HepG2 (cell line): ENCODE data around the gene PIP4K2B. TPM values are rescaled to one million over a fixed set of nuclear protein-coding genes. Genes with fewer than 3 reads are reported as not detected.

ENCODE experiments used
- ATAC-seq: fragments of 200-7000 bp; cut with Tn5 transposase; 3 replicates; pipeline ENCODE4 v1.9.1; 2020; ENCODE audit warnings: mild to moderate bottlenecking, moderate library complexity
- BruUV-seq: library from RNA; stranded (reverse); fragments of 400-500 nt; replicated peaks from 2 replicates; lab custom pipeline; 2021; lab: Mats Ljungman, UMichigan
- CTCF ChIA-PET: fragments of 300-600 bp; formaldehyde crosslinking; extraction: SDS; loops from one replicate; lab custom pipeline; 2021; ENCODE audit warnings: low total read pairs, inconsistent platforms, low intra/inter-chr PET ratio; lab: Yijun Ruan, JAX
- POLR2A ChIA-PET: fragments of 350-600 bp; sonication (Branson Sonifier 250); formaldehyde crosslinking; loops from one replicate; lab custom pipeline; 2020; ENCODE audit warnings: antibody characterized with exemption, inconsistent platforms; lab: Yijun Ruan, JAX
- DNase-seq: peaks from one replicate; pipeline ENCODE4 v3.0.0-alpha.2; 2015; ENCODE audit warnings: low spot score
- FAIRE-seq: peaks from 3 replicates; lab custom pipeline; 2011; peaks lifted over from hg19 to GRCh38; lab: Jason Lieb, UNC
- H2AFZ ChIP-seq: one replicate; pipeline ENCODE4 v1.6.1; 2011; ENCODE audit warnings: low read length, inconsistent platforms
- H3K27ac ChIP-seq: fragments of 300-600 bp; 3 replicates; pipeline ENCODE4 v1.8.0; 2011; ENCODE audit warnings: mixed run types, mild to moderate bottlenecking, mixed read lengths, low read length, inconsistent platforms; ENCODE audit not compliant: insufficient read depth; ENCODE audit errors: extremely low read length
- H3K27me3 ChIP-seq, 2 experiments: fragments of 200-600 bp in 1 of 2; 2 replicates in 1 of 2; 3 replicates in 1 of 2; pipeline versions ENCODE4 v1.6.0 to v1.8.0; 2011; ENCODE audit warnings: low read length in 2 of 2, mild to moderate bottlenecking in 2 of 2, moderate library complexity in 2 of 2, inconsistent platforms in 1 of 2; ENCODE audit not compliant: insufficient read depth in 2 of 2, control insufficient read depth in 1 of 2
- H3K36me3 ChIP-seq, 2 experiments: fragments of 200-600 bp in 1 of 2; replicated peaks in 1 of 2; 2 replicates in 1 of 2; 3 replicates in 1 of 2; pipeline versions ENCODE4 v1.5.1 to v1.8.0; 2011; ENCODE audit warnings: low read length in 2 of 2, inconsistent platforms in 1 of 2; ENCODE audit not compliant: insufficient read depth in 2 of 2, control insufficient read depth in 1 of 2
- H3K4me1 ChIP-seq: 2 replicates; pipeline ENCODE4 v1.5.1; 2012; ENCODE audit warnings: low read length, inconsistent platforms; ENCODE audit not compliant: insufficient read depth
- H3K4me2 ChIP-seq: 2 replicates; pipeline ENCODE4 v1.6.0; 2011; ENCODE audit warnings: low read depth, low read length, inconsistent platforms
- H3K4me3 ChIP-seq, 3 experiments: fragments of 200-600 bp in 1 of 3; sonication (generic), shearing (Covaris generic) in 1 of 3; replicated peaks in 1 of 3; 2 replicates each; pipeline ENCODE4 v1.5.1; 2011 to 2016; ENCODE audit warnings: low read length in 3 of 3, inconsistent platforms in 2 of 3, low read depth in 2 of 3, mild to moderate bottlenecking in 2 of 3, control low read depth in 1 of 3, mixed read lengths in 1 of 3; ENCODE audit not compliant: insufficient read depth in 1 of 3
- H3K79me2 ChIP-seq: one replicate; pipeline ENCODE4 v1.6.1; 2011; ENCODE audit warnings: low read length, inconsistent platforms; ENCODE audit not compliant: insufficient read depth
- H3K9ac ChIP-seq: 2 replicates; pipeline ENCODE4 v1.6.0; 2011; ENCODE audit warnings: mild to moderate bottlenecking, low read depth, low read length, inconsistent platforms; ENCODE audit not compliant: insufficient read depth
- H3K9me3 ChIP-seq: 2 replicates; pipeline ENCODE4 v1.5.1; 2012; ENCODE audit warnings: mild to moderate bottlenecking, low read length
- H4K20me1 ChIP-seq: 2 replicates; pipeline ENCODE4 v1.6.0; 2011; ENCODE audit warnings: inconsistent platforms, mild to moderate bottlenecking, low read length, moderate library complexity; ENCODE audit not compliant: insufficient read depth
- BCLAF1 ChIP-seq: fragments of 450-650 bp; IDR thresholded peaks from 2 replicates; pipeline ENCODE4 v1.6.1; 2017; ENCODE audit warnings: mild to moderate bottlenecking
- BRCA1 ChIP-seq: sonication (generic); formaldehyde crosslinking; IDR thresholded peaks from 2 replicates; pipeline ENCODE4 v1.4.0; 2020; ENCODE audit warnings: missing genetic modification reagents
- JUNB ChIP-seq: sonication (generic); formaldehyde crosslinking; IDR thresholded peaks from 2 replicates; pipeline ENCODE4 v1.8.0; 2022; ENCODE audit warnings: missing genetic modification reagents, mild to moderate bottlenecking, borderline replicate concordance
- PRMT3 ChIP-seq: sonication (generic); formaldehyde crosslinking; IDR thresholded peaks from 2 replicates; pipeline ENCODE4 v1.8.1; 2022; ENCODE audit warnings: low read depth, mild to moderate bottlenecking, moderate library complexity, missing genetic modification reagents, borderline replicate concordance
- SOX13 ChIP-seq, 3 experiments: fragments of 450-650 bp in 1 of 3; sonication (generic) in 1 of 3; formaldehyde crosslinking in 1 of 3; IDR thresholded peaks in 2 of 3; conservative IDR thresholded peaks in 1 of 3; 2 replicates each; pipeline versions ENCODE4 v1.5.0 to v1.6.1; 2016 to 2020; ENCODE audit warnings: antibody characterized with exemption in 1 of 3, mild to moderate bottlenecking in 1 of 3, missing compliant biosample characterization in 1 of 3, missing genetic modification reagents in 1 of 3, moderate library complexity in 1 of 3
- SP140L ChIP-seq: sonication (generic); formaldehyde crosslinking; IDR thresholded peaks from 2 replicates; pipeline ENCODE4 v1.4.0; 2020; ENCODE audit warnings: missing genetic modification reagents, borderline replicate concordance
- ZKSCAN8 ChIP-seq: IDR thresholded peaks from 2 replicates; pipeline ENCODE4 v1.6.1; 2016; ENCODE audit warnings: borderline replicate concordance, missing genetic modification reagents, missing compliant biosample characterization
- ZNF362 ChIP-seq: sonication (generic); formaldehyde crosslinking; IDR thresholded peaks from 2 replicates; pipeline ENCODE4 v1.4.0; 2020; ENCODE audit warnings: missing genetic modification reagents, mild to moderate bottlenecking, borderline replicate concordance
- ZNF572 ChIP-seq: sonication (generic); formaldehyde crosslinking; IDR thresholded peaks from 2 replicates; pipeline ENCODE4 v1.5.1; 2020; ENCODE audit warnings: mild to moderate bottlenecking, missing genetic modification reagents
- whole genome bisulfite sequencing: methylation state at CpG from one replicate; pipeline ENCODE4 v1.1.6; 2017; ENCODE audit warnings: low lambda C conversion rate; 5-methylcytosine and 5-hydroxymethylcytosine counted together
- in situ Hi-C: cut with HindIII; loops from 2 replicates; pipeline ENCODE4 v1.10.0; 2017; ENCODE audit warnings: low pct_unique_long_range_greater_than_20kb; ENCODE audit not compliant: extremely low pct_ligation_motif_present
- intact Hi-C: fragments of 100-400 bp; cut with micrococcal nuclease; formaldehyde crosslinking; loops from one replicate; pipeline ENCODE4 v1.10.0; 2022; ENCODE audit not compliant: unreplicated experiment
- polyA plus RNA-seq, 8 experiments: library from polyadenylated mRNA; depleted of rRNA in 3 of 8; stranded (reverse) in 7 of 8; unstranded in 1 of 8; fragments of >200 nt; fragmentation: Illumina TruSeq in 4 of 8; extraction: Trizol in 4 of 8; gene quantifications; 2 replicates each; pipeline versions ENCODE4 v1.2.1 to v1.2.3, GENCODE V29; 2011 to 2016; ENCODE audit warnings: low read depth in 4 of 8, missing spikeins in 1 of 8, mixed read lengths in 1 of 8; ENCODE audit not compliant: insufficient read depth in 1 of 8
- total RNA-seq, 5 experiments: library from RNA; depleted of rRNA; stranded (reverse); fragments of >200 nt; fragmentation: Illumina TruSeq; extraction: Trizol; gene quantifications; 2 replicates each; pipeline ENCODE4 v1.2.3, GENCODE V29; 2016; ENCODE audit warnings: low read depth in 1 of 5
- TF ChIP-seq, protein P1 (sequence below), 2 experiments: sonication (generic) in 1 of 2; formaldehyde crosslinking in 1 of 2; IDR thresholded peaks; 2 replicates each; pipeline versions ENCODE4 v1.5.1 to v1.6.1; 2011 to 2020; ENCODE audit warnings: borderline replicate concordance in 1 of 2, low read depth in 1 of 2, low read length in 1 of 2, mild to moderate bottlenecking in 1 of 2, missing genetic modification reagents in 1 of 2, moderate library complexity in 1 of 2

The PIP4K2B gene
- total and polyA plus RNA-seq, 2 of the 13 experiments (the other 11 are each of a cell fraction or from before 2014, with no cell fraction given), result 20.4 to 54.0 TPM

DNA sequence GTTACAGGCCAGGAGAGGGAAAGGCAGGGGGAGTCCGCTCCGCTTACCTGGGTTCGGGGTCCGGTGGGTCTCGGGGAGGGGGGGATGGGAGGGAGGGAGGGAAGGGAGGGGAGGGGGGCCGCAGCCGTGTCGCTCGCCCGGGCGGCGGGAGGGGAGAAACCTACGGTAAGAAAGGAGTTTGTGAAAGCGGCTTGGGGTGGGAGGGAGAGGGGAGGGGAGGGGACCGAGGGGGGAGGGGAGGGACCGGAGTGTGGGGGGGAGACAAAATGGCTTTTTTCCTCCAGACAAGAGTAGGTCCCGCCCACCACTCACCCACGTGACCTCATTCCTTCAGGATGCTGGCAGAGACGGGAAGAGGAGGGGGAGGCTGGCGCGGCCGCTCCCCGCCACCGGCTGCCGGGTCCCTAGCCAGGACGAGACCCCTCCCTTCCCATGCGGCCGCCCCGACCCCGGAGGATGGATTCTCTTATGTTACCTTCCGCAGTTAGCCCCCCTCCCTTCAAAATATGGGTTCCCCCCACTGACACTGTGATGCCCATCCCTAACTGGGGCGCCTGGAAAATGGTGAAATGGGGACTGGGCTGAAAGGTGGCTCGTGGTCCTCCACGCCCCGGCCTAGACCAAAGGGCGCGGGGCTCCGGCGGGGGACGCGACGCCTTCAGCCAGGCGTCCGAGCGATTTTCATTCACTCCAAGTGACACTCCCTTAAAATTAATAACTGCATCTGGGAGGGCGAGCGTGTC is 51.0 kb downstream of the PIP4K2B start, which contains the start of gene PCGF2:
TSS of gene PCGF2 (minus strand) at position 188 of the 743 bp plus-strand sequence. CDS start 7,934 bp downstream, outside the sequence.
- H3K9me3 ChIP-seq, result no peaks in the 10 kb centered on the region
- in situ Hi-C loops, result no loop called here
- no peak within 1 kb of the TSS for H2AFZ ChIP-seq
- H3K9ac ChIP-seq, result peak within 1 kb of the TSS; percentile 85
- no peak for FAIRE-seq
- H3K4me3 ChIP-seq, result peak within 1 kb of the TSS; percentile 84 to 94 (median 93)
- H3K36me3 ChIP-seq, result no peaks in the 10 kb centered on the region; a peak in 1 of 5 replicates
- DNase-seq, result peak; percentile 89
- ATAC-seq, result no peak
- H3K27me3 ChIP-seq, result no peaks in the 10 kb centered on the region; a peak in 1 of 5 replicates
- H3K4me2 ChIP-seq, result peak within 1 kb of the TSS; percentile 92
- CTCF ChIA-PET, result interaction anchor here (2.5 kb wide), 1 partner anchor 14 kb away, joined by 6 read pairs; no protein-coding TSS in a partner anchor
- peaks cover 4% of the 10 kb centered on the region; the same call in 1 of the 2 replicates for H4K20me1 ChIP-seq
- POLR2A ChIA-PET, result interaction anchor here (1.3 to 4.4 kb wide), 3 partner anchors 17 to 122 kb away, joined by 6 to 57 read pairs (median 30); partner anchors contain the start of genes CISD3 and LASP1
- peaks cover 52% of the 10 kb centered on the region for H3K4me1 ChIP-seq
- peak within 1 kb of the TSS; percentile 84 for H3K27ac ChIP-seq
- no TSS peak for BruUV-seq
- intact Hi-C loops, result loop anchor here (2.0 kb wide), 1 partner anchor 18 kb away; the partner anchor contains the start of gene CISD3
- under 1% methylated on average over 47 of the region's 47 CpGs for WGBS
- H3K79me2 ChIP-seq, result peaks cover 46% of the 10 kb centered on the region
- TF ChIP-seq, protein P1, sequence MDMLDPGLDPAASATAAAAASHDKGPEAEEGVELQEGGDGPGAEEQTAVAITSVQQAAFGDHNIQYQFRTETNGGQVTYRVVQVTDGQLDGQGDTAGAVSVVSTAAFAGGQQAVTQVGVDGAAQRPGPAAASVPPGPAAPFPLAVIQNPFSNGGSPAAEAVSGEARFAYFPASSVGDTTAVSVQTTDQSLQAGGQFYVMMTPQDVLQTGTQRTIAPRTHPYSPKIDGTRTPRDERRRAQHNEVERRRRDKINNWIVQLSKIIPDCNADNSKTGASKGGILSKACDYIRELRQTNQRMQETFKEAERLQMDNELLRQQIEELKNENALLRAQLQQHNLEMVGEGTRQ (IDR thresholded peaks at IDR 0.05; ENCODE audit: low read depth, low read length), result peak; percentile 85
- TF ChIP-seq, protein P1 (CRISPR knock-in tag; IDR thresholded peaks at IDR 0.05; ENCODE audit: borderline replicate concordance), result peak; percentile 78; the same call in 1 of the 2 replicates
- TF ChIP-seq BCLAF1 (no peak), JUNB (CRISPR knock-in tag) (no peak), SOX13 (IDR thresholded peaks at IDR 0.05) (no peak), SOX13 (CRISPR knock-in tag; conservative IDR thresholded peaks at IDR 0.05 in 1 of 2, IDR thresholded peaks at IDR 0.05 in 1 of 2) (peak in 1 of 2 experiments; percentile 19; a peak in 1 of 4 replicates), ZNF572 (CRISPR knock-in tag) (peak; percentile 88; the same call in 1 of the 2 replicates), ZNF362 (CRISPR knock-in tag) (peak; percentile 39; the same call in 1 of the 2 replicates), ZKSCAN8 (CRISPR knock-in tag) (no peak), SP140L (no peak), BRCA1 (CRISPR knock-in tag) (no peak), PRMT3 (no peak)
